ENCODE measurements around the gene FOXN4.

GRCh38 chr12:109270494-109270893 is 38.6 kb downstream of the FOXN4 start:
- TF ChIP-seq EP300 (conservative IDR thresholded peaks at IDR 0.05; ENCODE audit: poor library complexity, severe bottlenecking) = no peak
- TF ChIP-seq CTCF (IDR thresholded peaks at IDR 0.05; ENCODE audit: poor library complexity, severe bottlenecking) = no peak
- TF ChIP-seq POLR2AphosphoS5 (IDR thresholded peaks at IDR 0.05) = no peak
- no peak for TF ChIP-seq EZH2 (IDR thresholded peaks at IDR 0.05; ENCODE audit: borderline replicate concordance, insufficient read depth, low read length, poor library complexity, severe bottlenecking)
- no peak for TF ChIP-seq SMC3 (conservative IDR thresholded peaks at IDR 0.05; ENCODE audit: poor library complexity)

Data from neural cell (in vitro differentiated cells).